Neural progenitor cell (in vitro differentiated cells): ENCODE measurements around the gene CNTN2. TPM values are rescaled to one million over a fixed set of nuclear protein-coding genes. Genes with fewer than 3 reads are reported as not detected.

Source experiments
- DNase-seq: peaks from one replicate; pipeline ENCODE4 v3.0.0-alpha.2; 2016; ENCODE audit warnings: low spot score
- H2AFZ ChIP-seq: fragments of 200-600 bp; sonication (generic); replicated peaks from 2 replicates; pipeline ENCODE4 v1.6.1; 2016; ENCODE audit warnings: antibody characterized with exemption
- H3F3A ChIP-seq: fragments of 200-600 bp; sonication (generic); 2 replicates; pipeline ENCODE4 v1.6.1; 2016; ENCODE audit warnings: antibody characterized with exemption, low read depth
- H3K27ac ChIP-seq: fragments of 200-600 bp; sonication (generic); 2 replicates; pipeline ENCODE4 v1.5.1; 2016; ENCODE audit warnings: mild to moderate bottlenecking
- H3K27me3 ChIP-seq: fragments of 200-600 bp; sonication (generic); 2 replicates; pipeline ENCODE4 v1.6.1; 2016; ENCODE audit warnings: mild to moderate bottlenecking, moderate library complexity
- H3K36me3 ChIP-seq: fragments of 200-600 bp; sonication (generic); 2 replicates; pipeline ENCODE4 v1.5.1; 2016
- H3K4me1 ChIP-seq: fragments of 200-600 bp; sonication (generic); 2 replicates; pipeline ENCODE4 v1.6.1; 2016; ENCODE audit warnings: mixed run types
- H3K4me2 ChIP-seq: fragments of 200-600 bp; sonication (generic); 2 replicates; pipeline ENCODE4 v1.6.1; 2016
- H3K4me3 ChIP-seq: fragments of 200-600 bp; sonication (generic); 2 replicates; pipeline ENCODE4 v1.5.1; 2016
- H3K79me2 ChIP-seq: fragments of 200-600 bp; sonication (generic); 2 replicates; pipeline ENCODE4 v1.6.1; 2016; ENCODE audit warnings: low read depth
- H3K9ac ChIP-seq: fragments of 200-600 bp; sonication (generic); 2 replicates; pipeline ENCODE4 v1.6.1; 2016
- H3K9me3 ChIP-seq: fragments of 200-600 bp; sonication (generic); 2 replicates; pipeline ENCODE4 v1.5.1; 2016; ENCODE audit warnings: low read depth
- H4K20me1 ChIP-seq: fragments of 200-600 bp; sonication (generic); 2 replicates; pipeline ENCODE4 v1.6.1; 2016; ENCODE audit warnings: low read depth
- H3K27ac Mint-ChIP-seq: 3 replicates; pipeline ENCODE4 v1.8.0; 2021; ENCODE audit warnings: mixed read lengths
- H3K27me3 Mint-ChIP-seq: 2 replicates; pipeline ENCODE4 v1.8.0; 2022; ENCODE audit warnings: low read depth, mild to moderate bottlenecking, inconsistent platforms, moderate library complexity, mixed read lengths; ENCODE audit not compliant: insufficient read depth
- H3K36me3 Mint-ChIP-seq: 3 replicates; pipeline ENCODE4 v1.8.0; 2021; ENCODE audit warnings: mixed read lengths
- H3K4me1 Mint-ChIP-seq: 3 replicates; pipeline ENCODE4 v1.8.0; 2021; ENCODE audit warnings: mixed read lengths
- H3K4me3 Mint-ChIP-seq: 3 replicates; pipeline ENCODE4 v1.8.0; 2021; ENCODE audit warnings: mild to moderate bottlenecking, moderate library complexity, mixed read lengths
- H3K9me3 Mint-ChIP-seq: 3 replicates; pipeline ENCODE4 v1.8.0; 2020; ENCODE audit warnings: mixed read lengths
- EZH2 ChIP-seq: fragments of 200-600 bp; sonication (generic); IDR thresholded peaks from 2 replicates; pipeline ENCODE4 v1.6.1; 2017; ENCODE audit warnings: antibody characterized with exemption, mild to moderate bottlenecking, moderate library complexity
- EZH2phosphoT487 ChIP-seq: fragments of 200-600 bp; sonication (generic); IDR thresholded peaks from 2 replicates; pipeline ENCODE4 v1.6.1; 2017; ENCODE audit warnings: antibody characterized with exemption
- total RNA-seq: library from RNA; depleted of rRNA; stranded (reverse); fragments of >200 nt; gene quantifications from 2 replicates; pipeline ENCODE4 v1.2.3, GENCODE V29; 2015; ENCODE audit warnings: low replicate concordance
- TF ChIP-seq, protein P1 (sequence below): fragments of 200-600 bp; sonication (generic); IDR thresholded peaks from 2 replicates; pipeline ENCODE4 v1.5.1; 2017; ENCODE audit warnings: antibody characterized with exemption, mild to moderate bottlenecking

The CNTN2 gene
- total RNA-seq, 1 donor from 2014 or later = 8.4 TPM

- no peaks in the 10 kb centered on the region for H3K36me3 Mint-ChIP-seq
- H3K4me1 ChIP-seq = peaks cover 40% of the 10 kb centered on the region
- H3K9ac ChIP-seq = no peak overlapping the region
- peak; percentile 53 for DNase-seq
- H3K4me3 ChIP-seq = peak overlapping the region; percentile 50
- H3K27me3 ChIP-seq = peaks cover 33% of the 10 kb centered on the region
- H3K9me3 ChIP-seq = no peaks in the 10 kb centered on the region
- H3K79me2 ChIP-seq = peaks cover 6% of the 10 kb centered on the region
- H3K27ac Mint-ChIP-seq = no peak overlapping the region
- H4K20me1 ChIP-seq = peaks cover 10% of the 10 kb centered on the region
- no peaks in the 10 kb centered on the region for H3K9me3 Mint-ChIP-seq
- H2AFZ ChIP-seq = no peak overlapping the region
- H3K27me3 Mint-ChIP-seq = peaks cover 32% of the 10 kb centered on the region
- H3K4me2 ChIP-seq = peak overlapping the region; percentile 94
- H3K27ac ChIP-seq = no peak overlapping the region
- TF ChIP-seq EZH2 (no peak), EZH2phosphoT487 (no peak)
- H3F3A ChIP-seq = peaks cover 8% of the 10 kb centered on the region
- peaks cover 32% of the 10 kb centered on the region for H3K4me1 Mint-ChIP-seq
- H3K4me3 Mint-ChIP-seq = peak overlapping the region; percentile 64
- H3K36me3 ChIP-seq = no peaks in the 10 kb centered on the region
Observed at GRCh38 chr1:205043866-205044265, 854 bp downstream of the CNTN2 start.

DNA sequence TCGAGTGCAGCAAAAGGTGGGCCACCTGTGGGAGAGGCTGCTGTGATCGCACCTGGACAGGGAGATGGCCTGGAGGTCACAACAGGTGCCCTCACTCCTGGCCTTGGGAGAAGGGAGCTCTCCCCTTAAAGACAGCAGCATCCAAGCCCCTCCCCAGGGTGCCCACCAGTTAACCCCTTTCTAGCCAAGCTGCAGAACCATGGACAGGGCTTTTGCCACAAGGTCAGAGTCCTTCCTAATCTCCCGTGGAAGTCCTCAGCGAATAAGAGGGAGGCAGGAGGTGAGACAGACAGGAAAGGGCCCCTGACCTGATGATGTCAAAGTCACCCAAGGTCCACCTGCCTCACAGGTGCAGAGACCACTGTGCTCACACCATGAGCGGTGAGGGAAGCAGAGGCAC, 1.7 kb downstream of the CNTN2 start:
- H3K9ac ChIP-seq = no peak overlapping the region
- no peak overlapping the region for H2AFZ ChIP-seq
- TF ChIP-seq, protein P1, sequence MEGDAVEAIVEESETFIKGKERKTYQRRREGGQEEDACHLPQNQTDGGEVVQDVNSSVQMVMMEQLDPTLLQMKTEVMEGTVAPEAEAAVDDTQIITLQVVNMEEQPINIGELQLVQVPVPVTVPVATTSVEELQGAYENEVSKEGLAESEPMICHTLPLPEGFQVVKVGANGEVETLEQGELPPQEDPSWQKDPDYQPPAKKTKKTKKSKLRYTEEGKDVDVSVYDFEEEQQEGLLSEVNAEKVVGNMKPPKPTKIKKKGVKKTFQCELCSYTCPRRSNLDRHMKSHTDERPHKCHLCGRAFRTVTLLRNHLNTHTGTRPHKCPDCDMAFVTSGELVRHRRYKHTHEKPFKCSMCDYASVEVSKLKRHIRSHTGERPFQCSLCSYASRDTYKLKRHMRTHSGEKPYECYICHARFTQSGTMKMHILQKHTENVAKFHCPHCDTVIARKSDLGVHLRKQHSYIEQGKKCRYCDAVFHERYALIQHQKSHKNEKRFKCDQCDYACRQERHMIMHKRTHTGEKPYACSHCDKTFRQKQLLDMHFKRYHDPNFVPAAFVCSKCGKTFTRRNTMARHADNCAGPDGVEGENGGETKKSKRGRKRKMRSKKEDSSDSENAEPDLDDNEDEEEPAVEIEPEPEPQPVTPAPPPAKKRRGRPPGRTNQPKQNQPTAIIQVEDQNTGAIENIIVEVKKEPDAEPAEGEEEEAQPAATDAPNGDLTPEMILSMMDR = no peak
- TF ChIP-seq EZH2phosphoT487 (no peak), EZH2 (no peak)
- H3K27ac ChIP-seq = no peak overlapping the region
- H3K36me3 Mint-ChIP-seq = no peaks in the 10 kb centered on the region
- peaks cover 32% of the 10 kb centered on the region for H3K4me1 Mint-ChIP-seq
- no peak overlapping the region for H3K4me3 Mint-ChIP-seq
- peak; percentile 52 for DNase-seq
- no peaks in the 10 kb centered on the region for H3K36me3 ChIP-seq
- peak overlapping the region; percentile 94 for H3K4me2 ChIP-seq
- peaks cover 8% of the 10 kb centered on the region for H3F3A ChIP-seq
- H3K27me3 Mint-ChIP-seq = peaks cover 34% of the 10 kb centered on the region
- peaks cover 40% of the 10 kb centered on the region for H3K4me1 ChIP-seq
- H3K9me3 Mint-ChIP-seq = no peaks in the 10 kb centered on the region
- no peak overlapping the region for H3K27ac Mint-ChIP-seq
- H3K9me3 ChIP-seq = no peaks in the 10 kb centered on the region
- peaks cover 6% of the 10 kb centered on the region for H3K79me2 ChIP-seq
- H4K20me1 ChIP-seq = peaks cover 10% of the 10 kb centered on the region
- peaks cover 33% of the 10 kb centered on the region for H3K27me3 ChIP-seq
- H3K4me3 ChIP-seq = no peak overlapping the region

DNA sequence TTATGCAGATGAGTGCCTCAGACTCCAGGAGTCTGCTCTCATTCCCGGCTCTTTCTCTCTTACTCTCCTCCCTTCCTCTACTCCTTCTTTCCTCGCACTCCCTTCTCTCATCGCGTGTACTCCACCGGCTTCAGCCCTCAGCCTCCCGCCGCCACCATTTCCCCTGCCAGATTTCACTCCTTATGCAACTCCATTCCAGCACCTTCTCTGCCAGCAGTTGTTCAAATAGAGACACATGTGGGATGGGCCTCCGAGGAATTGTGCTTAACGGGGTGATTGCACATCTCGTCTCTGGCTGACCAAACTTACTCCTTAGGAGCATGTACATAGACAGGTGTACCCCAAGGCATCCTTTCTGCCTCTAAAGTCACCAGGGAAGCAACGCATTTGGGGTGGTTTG, 2.1 kb downstream of the CNTN2 start:
- no peak for TF ChIP-seq EZH2
- TF ChIP-seq, protein P1 = no peak
- no peak for TF ChIP-seq EZH2phosphoT487
- H3K9me3 Mint-ChIP-seq = no peaks in the 10 kb centered on the region
- H3K27me3 Mint-ChIP-seq = peaks cover 37% of the 10 kb centered on the region

DNA sequence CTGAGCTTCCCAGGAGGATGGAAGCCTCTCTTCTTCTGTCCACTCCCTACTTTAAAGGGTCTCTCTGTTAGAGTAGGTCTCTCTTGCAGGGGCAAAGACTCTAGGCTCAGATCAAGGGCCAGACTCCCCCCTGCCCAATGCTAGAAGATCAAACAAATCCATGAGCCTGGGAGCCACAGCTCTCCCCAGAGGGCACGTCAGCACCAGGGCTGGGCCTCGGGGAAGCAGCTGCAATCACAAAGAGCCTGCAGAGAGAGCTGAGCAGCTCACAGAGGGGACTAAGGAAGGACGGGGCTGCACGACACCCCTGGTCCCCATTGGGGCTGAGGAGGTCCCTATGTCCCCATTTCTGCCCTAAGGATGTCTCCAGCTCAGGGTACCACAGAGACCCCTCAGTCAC, 3.9 kb downstream of the CNTN2 start:
- no peak for TF ChIP-seq EZH2phosphoT487
- no peak for TF ChIP-seq EZH2
- TF ChIP-seq, protein P1 = no peak
- no peaks in the 10 kb centered on the region for H3K36me3 Mint-ChIP-seq
- H3K27me3 Mint-ChIP-seq = peaks cover 37% of the 10 kb centered on the region
- H3K4me1 Mint-ChIP-seq = peaks cover 36% of the 10 kb centered on the region
- H3K4me2 ChIP-seq = peak overlapping the region; percentile 44
- peaks cover 8% of the 10 kb centered on the region for H3F3A ChIP-seq
- no peak overlapping the region for H3K27ac ChIP-seq
- H3K9me3 Mint-ChIP-seq = no peaks in the 10 kb centered on the region
- no peaks in the 10 kb centered on the region for H3K9me3 ChIP-seq
- H3K9ac ChIP-seq = no peak overlapping the region
- H3K4me1 ChIP-seq = peaks cover 44% of the 10 kb centered on the region
- H3K27me3 ChIP-seq = peaks cover 20% of the 10 kb centered on the region
- no peaks in the 10 kb centered on the region for H3K36me3 ChIP-seq
- H3K4me3 Mint-ChIP-seq = peak overlapping the region; percentile 41
- peaks cover 6% of the 10 kb centered on the region for H3K79me2 ChIP-seq
- no peak overlapping the region for H3K27ac Mint-ChIP-seq
- peaks cover 10% of the 10 kb centered on the region for H4K20me1 ChIP-seq
- no peak overlapping the region for H3K4me3 ChIP-seq
- no peak overlapping the region for H2AFZ ChIP-seq
- peak; percentile 39 for DNase-seq

More for the DNA sequence above, 2.1 kb downstream of the CNTN2 start:
- Histone ChIP-seq H3K79me2 (peaks cover 6% of the 10 kb centered on the region), H3F3A (peaks cover 8% of the 10 kb centered on the region), H3K4me3 (no peak overlapping the region), H3K4me1 (peaks cover 40% of the 10 kb centered on the region), H3K9ac (no peak overlapping the region), H2AFZ (no peak overlapping the region), H3K4me2 (peak overlapping the region; percentile 94), H3K9me3 (no peaks in the 10 kb centered on the region), H3K27ac (no peak overlapping the region), H3K36me3 (no peaks in the 10 kb centered on the region), H4K20me1 (peaks cover 10% of the 10 kb centered on the region), H3K27me3 (peaks cover 33% of the 10 kb centered on the region)
- Mint-ChIP-seq H3K27ac (no peak overlapping the region), H3K4me1 (peaks cover 32% of the 10 kb centered on the region), H3K4me3 (no peak overlapping the region), H3K36me3 (no peaks in the 10 kb centered on the region)
- no peak for DNase-seq
